Measurements from ENCODE around the gene SAMD3.
"Not testable (repeated sequence)": the region's sequence is repeated elsewhere in the genome, so short reads cannot be mapped to it uniquely, and the experiment has no call there.

Gene SAMD3

DNA sequence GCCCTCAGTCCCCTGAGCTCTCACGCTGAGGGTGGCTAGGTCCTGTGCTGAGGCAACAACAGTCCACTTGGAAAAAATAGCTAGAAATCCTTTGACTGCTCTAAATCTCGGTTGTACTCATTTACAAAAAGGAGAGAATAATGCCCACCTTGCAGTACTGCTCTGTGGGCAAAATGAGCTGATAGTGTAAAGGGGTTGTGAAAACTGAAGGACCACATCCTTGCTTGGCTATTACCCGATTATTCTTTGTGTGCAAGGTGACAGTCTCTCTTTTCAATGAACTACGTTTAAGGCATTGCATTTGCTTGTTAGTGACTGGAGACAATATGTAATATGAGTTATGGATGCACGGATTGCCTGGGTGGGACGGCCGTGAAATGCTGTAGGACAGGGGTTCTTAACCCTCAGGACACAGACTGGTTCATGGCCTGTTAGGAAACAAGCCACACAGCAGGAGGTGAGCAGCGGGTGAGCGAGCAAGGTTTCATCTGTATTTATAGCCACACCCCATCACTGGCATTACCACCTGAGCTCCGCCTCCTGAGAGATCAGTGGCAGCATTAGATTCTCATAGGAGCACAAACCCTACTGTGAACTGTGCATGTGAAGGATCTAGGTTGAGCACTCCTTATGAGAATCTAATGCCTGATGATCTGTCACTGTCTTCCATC is 14.6 kb downstream of the SAMD3 start:
- no peak for DNase-seq

DNA sequence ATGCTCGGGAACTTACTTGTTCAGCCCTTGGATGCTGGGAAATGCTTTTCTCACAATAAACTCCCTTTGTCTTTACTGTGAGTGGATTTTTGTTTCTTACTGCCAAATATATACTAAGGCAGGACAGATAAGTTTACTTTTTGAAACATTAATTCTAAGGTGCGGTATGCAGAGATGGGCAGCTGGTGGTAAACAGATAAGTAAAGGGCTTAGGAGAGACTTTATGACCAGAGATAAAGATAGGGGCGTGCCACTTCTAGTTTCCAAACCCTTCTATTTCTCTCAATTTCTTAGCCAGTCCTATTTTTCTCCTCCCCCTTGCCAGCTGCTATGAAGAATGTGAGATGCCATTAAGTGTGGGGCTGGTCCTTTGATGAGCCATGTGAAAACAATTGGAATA is 16.3 kb downstream of the SAMD3 start:
- no peak for DNase-seq

DNA sequence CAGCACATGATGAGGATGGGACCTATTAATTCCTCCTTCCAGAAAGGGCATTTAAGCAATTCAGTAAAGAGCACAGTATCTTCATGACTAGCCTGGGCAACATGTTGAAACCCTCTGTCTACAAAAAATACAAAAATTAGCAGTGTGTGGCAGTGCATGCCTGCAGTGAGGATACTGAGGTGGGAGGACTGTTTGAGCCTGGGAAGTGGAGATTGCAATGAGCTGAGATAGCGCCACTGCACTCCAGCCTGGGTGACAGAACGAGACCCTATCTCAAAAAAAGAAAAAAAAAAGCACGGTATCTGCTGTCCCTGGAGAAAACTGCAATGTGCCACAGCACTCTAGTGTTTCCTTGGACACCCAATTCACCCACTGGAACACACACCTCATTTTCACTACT is 18.4 kb downstream of the SAMD3 start:
- no peak for DNase-seq

DNA sequence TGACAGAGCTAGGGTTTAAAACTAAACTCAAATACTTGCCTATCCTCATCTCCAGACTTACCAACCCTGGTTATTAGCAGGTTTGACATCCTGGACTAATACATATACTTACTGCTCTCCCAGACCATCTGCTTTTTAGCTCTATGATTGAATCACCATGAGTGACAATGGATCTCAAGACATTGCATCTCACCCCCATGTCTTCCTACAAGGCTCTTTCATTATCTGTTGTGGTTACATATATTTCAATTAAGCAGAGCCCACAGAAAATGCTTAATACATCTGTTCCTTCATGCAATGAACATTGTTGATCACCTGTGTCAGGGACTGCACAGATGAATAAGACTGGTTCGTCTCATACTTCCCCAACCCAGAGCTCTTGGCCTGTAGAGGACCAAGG is 19.4 kb downstream of the SAMD3 start:
- DNase-seq: no peak

DNA sequence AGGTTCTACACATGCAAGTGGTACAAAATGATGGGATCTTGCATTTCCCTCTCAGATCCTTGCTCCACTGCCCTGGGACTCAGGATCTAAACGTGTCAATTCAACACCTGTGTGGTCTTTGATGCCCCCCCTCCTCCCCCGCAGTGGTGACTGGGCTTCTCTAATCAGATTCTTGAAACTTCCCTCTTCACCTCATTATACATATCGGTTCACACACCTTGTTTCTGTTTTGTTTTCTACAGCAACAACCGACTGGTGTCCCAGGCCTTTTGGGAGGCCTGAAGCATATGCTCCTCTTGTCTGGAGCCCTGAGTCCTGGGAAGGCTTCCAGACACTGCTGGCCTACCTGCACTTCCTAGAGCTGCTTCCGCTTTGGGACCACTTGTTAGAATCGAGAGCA is 20.0 kb downstream of the SAMD3 start:
- no peak for DNase-seq

DNA sequence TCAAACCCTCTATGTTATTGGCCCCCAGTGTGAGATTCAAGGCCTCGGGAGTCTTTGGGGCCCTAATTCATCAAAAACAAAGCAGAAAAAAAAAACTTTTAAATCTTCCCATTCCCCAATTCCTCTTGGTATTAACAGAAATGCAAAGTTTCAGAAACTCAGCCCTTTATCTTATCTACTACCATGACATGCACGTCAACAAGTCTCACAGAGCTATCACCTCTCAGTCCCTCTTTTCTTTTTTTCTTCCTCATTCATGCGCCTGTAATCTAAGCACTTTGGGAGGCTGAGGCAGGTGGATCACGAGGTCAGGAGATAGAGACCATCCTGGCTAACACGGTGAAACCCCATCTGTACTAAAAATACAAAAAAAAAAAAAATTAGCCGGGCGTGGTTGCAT is 22.7 kb downstream of the SAMD3 start:
- DNase-seq: no peak

DNA sequence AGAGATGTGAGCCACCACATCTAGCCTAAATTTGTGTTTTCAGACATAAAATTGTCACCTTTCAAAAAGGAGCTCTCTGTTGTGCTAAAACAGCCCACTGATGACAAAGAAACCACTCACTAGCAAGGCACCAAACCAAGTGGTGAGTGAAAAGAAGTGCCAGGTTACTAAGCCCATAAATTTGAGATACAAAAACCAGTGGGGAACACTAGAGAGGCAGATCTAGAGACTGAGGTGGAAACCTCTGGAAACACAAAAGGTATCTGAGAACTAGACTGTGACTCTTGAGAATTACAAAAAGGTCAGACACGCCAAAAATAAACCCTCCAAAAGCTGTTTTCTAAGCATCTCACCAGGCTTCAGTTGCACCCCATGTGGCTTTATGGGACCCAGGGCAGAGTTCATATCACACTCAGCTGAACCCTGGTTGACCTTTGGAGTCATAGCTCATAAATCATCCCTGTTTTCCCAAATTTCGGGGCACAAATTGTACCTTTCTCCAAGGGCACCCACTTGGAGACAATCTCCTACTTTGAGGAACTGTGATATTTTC is 24.2 kb downstream of the SAMD3 start:
- no peak for DNase-seq

DNA sequence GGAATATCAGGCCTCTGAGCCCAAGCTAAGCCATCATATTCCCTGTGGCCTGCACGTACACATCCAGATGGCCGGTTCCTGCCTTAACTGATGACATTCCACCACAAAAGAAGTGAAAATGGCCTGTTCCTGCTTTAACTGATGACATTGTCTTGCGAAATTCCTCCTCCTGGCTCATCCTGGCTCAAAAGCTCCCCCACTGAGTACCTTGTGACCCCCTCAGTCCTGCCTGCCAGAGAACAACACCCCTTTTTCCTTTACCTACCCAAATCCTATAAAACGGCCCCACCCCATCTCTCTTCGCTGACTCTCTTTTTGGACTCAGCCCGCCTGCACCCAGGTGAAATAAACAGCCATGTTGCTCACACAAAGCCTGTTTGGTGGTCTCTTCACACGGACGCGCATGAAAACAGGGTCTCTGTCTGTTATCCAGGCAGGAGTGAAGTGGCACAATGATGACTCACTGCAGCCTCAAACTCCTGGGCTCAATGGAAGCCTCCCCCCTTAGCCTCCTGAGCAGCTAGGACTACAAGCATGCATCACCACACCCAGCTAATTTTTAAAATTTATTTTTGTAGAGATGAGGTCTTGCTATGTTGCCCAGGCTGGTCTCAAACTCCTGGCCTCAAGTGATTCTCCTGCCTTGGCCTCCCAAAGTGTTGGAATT is 24.8 kb downstream of the SAMD3 start:
- not testable (repeated sequence) for DNase-seq

DNA sequence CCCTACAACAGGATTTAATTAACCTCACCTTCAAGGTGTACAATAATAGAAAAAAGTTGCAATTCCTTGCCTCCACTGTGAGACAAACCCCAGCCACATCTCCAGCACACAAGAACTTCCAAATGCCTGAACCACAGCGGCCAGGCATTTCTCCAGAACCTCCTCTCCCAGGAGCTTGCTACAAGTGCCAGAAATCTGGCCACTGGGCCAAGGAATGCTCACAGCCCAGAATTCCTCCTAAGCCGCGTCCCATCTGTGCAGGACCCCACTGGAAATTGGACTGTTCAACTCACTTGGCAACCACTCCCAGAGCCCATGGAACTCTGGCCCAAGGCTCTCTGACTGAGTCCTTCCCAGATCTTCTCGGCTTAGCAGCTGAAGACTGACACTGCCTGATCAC is 28.3 kb downstream of the SAMD3 start:
- not testable (repeated sequence) for DNase-seq

DNA sequence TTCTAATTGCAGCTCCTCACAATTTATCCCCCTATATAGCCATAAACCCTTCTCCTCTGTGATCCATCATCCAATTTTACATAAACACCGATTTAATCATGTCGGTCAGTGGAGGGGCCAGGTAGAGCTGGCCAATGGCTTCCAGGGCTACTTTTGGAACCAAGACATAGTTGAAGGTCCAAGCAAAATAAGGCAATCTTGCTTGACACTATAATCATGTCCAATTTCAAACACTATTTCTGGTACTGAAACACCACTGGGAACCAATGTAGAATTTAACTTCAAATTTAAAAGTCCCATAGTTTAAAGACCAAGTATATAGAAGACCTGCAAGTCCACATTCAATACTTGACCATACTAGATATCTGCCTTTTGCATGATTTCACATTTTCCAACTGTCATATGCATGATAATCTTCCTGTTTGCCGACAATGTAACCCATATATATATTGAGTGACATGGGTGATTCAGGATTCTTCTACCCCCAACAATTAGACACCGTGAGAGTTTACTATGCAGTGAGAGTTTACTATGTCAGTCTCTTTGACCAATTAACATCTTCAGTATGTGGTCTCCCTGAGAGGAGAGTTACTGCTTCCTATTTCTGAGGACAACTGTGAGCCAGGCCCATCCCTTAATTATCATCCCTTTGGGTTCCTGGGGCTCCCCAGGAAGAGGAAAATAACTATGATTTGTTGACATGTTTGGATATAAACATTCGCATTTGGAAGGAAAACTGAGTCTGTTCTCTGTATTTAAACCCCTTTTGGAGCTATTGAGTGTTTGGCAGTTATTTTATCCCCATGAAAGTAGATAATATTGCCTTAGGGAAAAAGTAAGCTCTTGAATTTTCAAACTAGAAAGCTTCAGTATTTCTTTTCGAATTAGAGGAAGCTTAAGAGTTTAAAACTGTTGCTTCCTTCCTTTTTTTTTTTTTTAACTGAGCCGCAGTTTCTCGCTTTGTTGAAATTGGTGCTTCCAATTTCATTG is 31.8 kb downstream of the SAMD3 start:
- DNase-seq: no peak

DNA sequence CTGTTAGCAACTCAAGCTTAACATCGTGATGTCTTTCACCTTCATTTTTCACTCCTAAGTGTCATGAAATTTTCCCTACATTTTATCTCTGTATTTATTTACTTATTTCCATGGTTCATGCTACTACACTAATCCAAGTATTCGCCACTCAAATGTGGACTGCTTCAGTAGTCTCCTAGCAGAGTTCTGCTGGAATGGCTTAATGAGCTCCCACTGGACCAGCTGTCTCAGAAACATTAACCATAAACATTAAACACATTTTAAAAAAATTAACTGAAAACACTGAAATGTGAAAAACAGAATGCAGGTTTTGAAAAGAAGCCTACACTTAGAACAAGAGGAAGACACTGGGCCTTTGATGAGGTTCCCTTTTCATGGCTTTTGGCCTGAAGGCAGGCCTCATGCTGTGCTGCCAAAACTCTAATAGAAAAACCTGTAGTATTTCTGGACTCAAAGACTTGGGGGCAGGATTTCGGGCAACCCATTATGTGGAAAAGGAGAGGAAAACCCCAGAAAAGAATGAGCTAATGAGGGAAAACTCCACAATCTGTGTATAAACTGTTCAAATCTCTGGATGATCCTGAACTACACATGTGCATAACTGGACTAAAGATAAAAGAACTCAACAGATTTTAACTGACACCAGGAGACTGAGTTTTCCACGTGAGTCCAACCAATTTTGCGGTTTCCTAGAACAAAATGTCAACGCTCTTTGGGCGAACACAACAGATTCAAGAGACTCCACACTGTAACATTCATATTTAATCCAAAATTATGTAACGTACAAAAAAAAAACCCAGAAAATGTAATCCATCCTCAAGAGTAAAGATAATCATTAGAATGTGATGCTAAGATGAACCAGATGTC is 33.0 kb downstream of the SAMD3 start:
- no peak for DNase-seq

DNA sequence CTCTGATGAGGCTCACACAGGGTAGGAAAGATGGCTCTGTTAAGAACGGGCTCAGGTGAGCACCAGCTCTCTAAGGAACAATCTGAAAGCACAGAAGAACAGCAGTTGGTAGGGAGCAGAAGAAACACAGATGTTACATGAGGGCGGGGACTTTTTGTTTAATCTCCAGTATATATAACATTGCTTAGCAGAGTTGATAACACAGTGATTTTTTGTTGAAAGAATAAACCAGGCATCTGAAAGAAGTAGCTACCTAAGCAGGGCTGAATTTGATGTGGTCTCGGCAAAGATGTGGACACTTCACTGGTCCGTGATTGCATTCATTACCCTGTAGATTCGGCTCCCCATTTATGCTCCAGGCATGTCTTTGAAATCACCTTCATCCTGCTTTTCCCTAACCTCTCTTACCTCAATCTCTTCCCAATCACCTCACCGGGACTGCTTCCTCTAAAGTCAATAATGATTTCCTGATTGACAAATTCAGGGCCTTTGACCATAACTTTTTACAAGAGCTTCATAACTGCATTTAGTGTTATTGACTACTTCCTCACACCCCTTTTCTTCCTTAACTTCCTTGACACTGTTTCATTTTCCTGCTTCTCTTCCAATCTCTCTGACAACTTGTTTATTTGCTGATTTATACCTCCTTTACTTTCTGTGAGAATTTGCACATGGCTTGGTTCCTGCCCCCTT is 34.4 kb downstream of the SAMD3 start:
- no peak for DNase-seq

DNA sequence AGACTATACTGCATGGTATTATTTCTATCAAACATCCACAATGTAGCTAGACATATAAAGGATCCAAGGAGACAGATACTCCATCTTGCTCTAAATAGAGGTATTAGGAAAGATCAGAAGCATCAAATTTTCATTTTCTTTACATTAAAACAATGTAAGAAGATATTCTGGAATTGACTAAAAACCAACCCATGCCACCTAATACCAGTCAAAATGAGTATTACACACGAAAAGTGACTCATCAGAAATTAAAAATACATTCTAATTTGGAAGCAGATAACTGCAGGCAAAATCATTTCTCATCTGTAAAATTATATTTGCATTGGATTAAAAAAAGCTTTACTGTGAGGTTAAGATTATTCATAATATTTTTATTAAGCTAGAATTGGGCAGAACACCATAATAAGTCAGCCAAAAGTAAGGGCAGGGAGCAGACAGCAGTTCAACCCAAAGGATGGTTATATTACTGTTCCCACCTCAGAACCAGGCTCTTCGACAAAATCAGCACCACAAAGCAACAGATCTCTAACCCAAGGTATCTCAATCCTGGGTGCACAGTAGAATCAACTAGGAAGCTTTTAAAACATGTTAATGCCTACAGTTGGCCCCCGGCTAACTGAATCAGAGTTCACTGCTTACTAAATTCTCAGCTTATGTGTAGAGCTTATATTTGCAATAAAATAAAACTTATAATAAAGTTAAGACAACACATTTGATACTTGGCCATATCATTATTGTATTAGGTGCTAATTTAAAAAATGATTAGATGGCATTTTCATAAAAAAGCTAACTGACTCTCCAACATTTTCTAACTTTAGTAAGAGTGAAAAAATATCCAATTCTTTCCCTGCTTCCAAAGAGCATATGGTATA is 35.2 kb downstream of the SAMD3 start:
- DNase-seq: no peak

DNA sequence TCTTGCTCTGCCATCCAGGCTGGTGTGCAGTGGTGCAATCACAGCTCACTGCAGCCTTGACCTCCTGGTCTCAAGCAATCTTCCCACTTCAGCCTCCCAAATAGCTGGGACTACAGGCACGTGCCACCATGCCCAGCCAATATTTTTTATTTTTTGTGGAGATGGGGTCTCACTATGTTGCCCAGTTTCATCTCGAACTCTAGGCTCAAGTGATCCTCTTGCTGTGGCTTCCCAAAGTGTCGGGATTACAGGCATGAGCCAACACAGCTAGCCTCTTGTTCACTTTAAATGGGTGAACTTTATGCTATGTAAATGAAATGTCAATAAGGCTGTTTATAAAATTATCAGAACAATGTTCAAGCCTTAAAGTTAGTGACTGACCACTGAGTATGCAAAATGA is 37.1 kb downstream of the SAMD3 start:
- no peak for DNase-seq

DNA sequence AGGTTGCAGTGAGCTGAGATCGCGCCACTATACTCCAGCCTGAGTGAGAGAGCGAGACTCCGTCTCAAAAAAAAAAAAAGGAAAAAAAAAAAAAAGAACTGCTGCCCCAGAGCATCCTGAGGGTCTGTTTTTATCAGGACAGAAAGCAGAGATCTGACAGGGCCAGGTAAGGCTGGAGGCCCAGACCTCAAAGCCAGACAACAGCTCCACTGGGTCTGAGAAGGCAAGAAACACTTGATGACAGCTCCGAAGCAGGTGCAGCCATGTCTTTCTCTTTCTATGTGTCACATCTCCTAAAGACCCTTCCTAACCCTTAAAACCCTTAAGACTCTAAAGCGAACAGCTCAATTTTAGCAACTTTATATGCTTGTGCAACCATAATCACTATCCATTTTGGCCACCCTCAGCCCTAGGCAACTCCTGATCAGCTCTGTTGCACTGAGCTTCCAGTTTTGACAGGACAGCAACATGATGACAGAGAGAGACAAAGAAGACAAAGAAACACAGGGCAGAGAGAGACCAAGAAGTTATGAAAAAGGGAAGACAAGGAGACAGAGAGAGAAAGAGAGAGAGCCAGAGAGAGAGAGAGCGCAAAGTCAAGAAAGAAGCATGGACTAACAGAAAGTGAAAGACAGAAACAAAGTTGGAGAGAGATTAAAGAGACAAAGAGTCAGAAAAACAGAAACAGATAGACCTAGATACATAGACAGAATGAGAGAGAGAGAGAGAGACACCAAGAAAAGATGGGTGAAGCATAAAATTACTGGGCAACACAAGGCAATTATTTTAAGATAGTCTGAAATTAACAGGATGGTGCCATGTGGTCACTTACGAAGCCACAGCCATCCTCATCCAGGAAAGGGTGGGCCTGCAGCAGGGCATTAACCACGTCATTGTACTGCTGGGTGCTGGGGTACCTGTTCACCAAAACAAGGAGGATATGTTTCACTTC is 39.2 kb downstream of the SAMD3 start:
- no peak for DNase-seq

DNA sequence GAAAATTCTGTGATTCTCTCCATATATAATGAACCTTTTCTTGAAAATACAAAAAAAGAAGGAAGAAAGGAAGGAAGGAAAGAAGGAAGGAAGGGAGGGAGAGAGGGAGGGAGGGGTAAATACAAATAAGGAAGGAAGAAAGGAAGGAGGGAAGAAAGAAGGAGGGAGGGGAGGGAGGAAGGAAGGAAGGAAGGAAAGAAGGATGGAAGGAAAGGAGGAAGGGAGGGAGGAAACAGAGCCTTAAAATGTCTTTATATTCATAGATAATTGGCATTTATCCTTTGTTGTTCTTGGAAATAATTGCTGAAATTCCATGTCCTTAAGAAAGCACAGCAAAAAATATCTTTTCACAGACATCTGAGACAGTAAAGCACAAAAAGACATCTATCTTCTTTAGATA is 40.3 kb downstream of the SAMD3 start:
- DNase-seq: no peak

DNA sequence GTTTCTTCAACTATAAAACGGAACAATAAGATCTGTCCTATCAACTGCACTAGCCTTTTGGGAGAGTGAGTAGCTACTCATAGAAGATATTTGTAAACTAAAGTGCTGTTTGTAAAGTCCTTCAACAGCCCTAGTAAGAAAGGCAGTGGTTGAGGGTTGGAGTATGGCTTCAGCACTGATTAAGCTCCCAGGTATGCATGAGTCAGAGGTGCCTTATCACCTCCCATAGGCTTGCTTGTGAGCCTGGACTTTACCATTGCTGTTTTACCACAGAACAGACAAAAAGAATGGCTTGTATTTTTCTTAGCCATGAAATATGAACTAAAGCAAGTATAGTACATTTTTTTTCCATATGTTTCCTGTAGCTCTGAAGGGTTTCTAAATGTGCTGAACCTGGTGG is 44.1 kb downstream of the SAMD3 start:
- DNase-seq: no peak

DNA sequence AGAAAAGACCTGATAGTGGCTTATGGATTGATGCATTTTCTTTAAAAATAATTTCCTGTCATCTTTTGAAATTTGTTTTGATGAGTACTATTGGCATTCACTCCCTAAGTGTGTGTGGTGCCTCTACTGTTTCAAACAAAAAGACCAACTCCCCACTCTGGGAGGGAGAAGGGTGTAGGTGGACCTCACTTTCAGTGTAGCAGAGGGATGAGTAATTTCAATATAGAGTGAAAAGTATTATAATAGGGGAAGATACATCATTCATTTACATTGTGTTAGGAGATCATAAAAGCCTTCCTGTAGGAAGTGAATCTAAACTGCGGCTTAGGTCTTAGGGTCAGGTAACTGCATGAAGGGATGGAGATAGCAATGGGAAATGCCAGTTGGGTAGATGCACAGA is 46.4 kb downstream of the SAMD3 start:
- DNase-seq: no peak

DNA sequence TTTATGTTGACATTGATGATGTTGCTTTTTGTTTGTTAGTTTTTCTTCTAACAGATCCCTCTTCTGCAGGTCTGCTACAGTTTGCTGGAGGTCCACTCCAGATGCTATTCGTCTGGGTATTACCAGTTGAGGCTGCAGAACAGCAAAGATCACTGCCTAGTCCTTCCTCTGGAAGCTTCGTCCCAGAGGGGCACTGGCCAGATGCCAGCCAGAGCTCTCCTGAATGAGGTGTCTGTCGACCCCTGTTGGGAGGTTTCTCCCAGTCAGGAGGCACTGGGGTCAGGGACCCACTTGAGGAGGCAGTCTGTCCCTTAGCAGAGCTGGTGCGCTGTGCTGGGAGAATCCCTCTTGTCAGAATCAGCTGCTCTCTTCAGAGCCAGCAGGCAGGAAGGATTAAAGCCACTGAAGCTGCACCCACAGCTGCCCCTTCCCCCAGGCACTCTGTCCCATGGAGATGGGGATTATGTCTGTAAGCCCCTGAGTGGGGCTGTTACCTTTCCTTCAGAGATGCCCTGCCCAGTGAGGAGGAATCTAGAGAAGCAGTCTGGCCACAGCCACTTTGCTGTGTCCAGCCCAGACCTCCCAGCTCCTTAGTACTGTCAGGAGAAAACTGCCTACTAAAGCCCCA is 49.3 kb downstream of the SAMD3 start:
- DNase-seq: not testable (repeated sequence)

All from NCI-H1694 treated with DMSO at 0.1 percent for 48 hours (cell line).